Measurements from ENCODE around the gene CDH23.

Gene CDH23

GRCh38 chr10:71555087-71555723 lies 158.5 kb downstream of the CDH23 start:
- TF ChIP-seq GATA2 (IDR thresholded peaks at IDR 0.05; ENCODE audit: low read depth, low read length) (no peak), GATA3 (IDR thresholded peaks at IDR 0.05; ENCODE audit: low read depth, low read length) (no peak)

DNA sequence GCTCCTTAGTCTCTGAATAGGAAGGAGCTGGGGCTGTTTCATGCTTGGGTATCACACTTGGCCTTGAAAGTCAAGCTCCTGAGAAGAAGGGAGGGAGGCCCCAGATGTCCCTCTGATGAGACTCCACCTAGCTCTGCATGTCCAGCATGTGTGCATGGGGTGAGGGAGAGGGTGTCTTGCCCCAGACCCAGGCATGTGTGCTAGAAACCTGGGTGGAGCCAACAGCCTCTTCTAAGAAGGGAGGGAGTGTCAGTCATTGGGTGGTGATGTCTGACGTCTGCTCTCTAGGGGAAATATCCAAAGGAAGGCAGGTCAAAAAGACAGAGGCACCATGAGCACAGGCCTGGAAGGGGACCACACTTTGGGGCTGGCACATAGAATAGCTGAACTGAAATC lies 159.0 kb downstream of the CDH23 start:
- no peak for TF ChIP-seq GATA2 (IDR thresholded peaks at IDR 0.05; ENCODE audit: low read depth, low read length)
- TF ChIP-seq GATA3 (IDR thresholded peaks at IDR 0.05; ENCODE audit: low read depth, low read length) = no peak

- no peak for TF ChIP-seq GATA3 (IDR thresholded peaks at IDR 0.05; ENCODE audit: low read depth, low read length)
- TF ChIP-seq GATA2 (IDR thresholded peaks at IDR 0.05; ENCODE audit: low read depth, low read length) = no peak
Measured at GRCh38 chr10:71558991-71559390, 162.3 kb downstream of the CDH23 start.

- TF ChIP-seq GATA2 (IDR thresholded peaks at IDR 0.05; ENCODE audit: low read depth, low read length) = no peak
- TF ChIP-seq GATA3 (IDR thresholded peaks at IDR 0.05; ENCODE audit: low read depth, low read length) = no peak
Measured at GRCh38 chr10:71561003-71561574, 164.4 kb downstream of the CDH23 start.

DNA sequence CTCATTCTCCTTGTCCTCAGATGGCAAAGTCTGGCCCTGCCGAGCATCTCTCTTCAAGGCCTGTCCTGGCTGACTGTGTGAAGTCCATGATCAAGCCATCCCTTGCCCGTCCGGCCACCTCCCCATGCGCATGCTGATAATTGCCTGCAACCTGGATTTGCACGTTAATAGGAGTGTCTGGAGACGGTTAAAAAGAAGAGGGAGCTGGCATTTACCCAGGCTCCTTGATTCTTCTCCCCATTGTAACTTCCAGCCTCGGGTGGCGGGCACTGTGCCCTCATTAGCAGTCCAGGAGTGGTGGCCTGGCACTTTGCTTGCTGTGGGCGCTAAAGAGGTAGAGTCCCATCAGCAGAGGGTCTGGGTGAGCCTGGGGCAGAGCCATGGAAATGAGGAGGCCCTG lies 165.5 kb downstream of the CDH23 start:
- TF ChIP-seq GATA3 (IDR thresholded peaks at IDR 0.05; ENCODE audit: low read depth, low read length) = no peak
- no peak for TF ChIP-seq GATA2 (IDR thresholded peaks at IDR 0.05; ENCODE audit: low read depth, low read length)

GRCh38 chr10:71562904-71563303 lies 166.2 kb downstream of the CDH23 start:
- TF ChIP-seq GATA2 (IDR thresholded peaks at IDR 0.05; ENCODE audit: low read depth, low read length) (no peak), GATA3 (IDR thresholded peaks at IDR 0.05; ENCODE audit: low read depth, low read length) (no peak)

DNA sequence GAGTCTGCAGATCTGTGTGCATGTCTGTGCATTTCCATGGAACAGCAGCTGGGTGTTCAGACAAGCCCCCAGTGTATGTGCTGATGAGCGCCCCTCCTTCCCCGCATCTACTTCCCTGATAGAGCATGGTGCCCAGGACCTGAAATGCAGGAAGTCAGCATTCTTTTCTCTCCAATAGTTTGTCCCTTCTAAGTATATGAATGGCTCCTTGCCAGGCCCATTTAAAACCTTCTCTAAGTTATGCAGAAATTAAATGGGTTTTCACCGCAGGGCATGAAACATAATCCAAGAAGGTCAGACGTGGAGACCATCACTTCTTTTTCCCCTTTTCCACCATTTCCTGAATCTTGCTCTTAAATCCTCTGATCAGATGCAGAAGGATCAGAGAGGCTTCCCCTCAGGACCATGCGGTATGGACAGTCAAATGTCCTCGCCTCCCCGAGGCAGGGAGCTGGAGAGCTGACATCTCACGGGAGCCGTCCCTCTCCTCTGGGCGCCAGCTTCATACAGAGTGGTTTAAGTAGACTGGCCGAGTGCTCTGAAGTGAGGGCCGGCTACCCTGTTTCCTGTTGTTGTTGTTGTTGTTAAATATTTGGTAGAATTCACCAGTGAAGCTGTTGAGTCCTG lies 167.6 kb downstream of the CDH23 start:
- no peak for TF ChIP-seq GATA3 (IDR thresholded peaks at IDR 0.05; ENCODE audit: low read depth, low read length)
- TF ChIP-seq GATA2 (IDR thresholded peaks at IDR 0.05; ENCODE audit: low read depth, low read length) = no peak

GRCh38 chr10:71565284-71566000 lies 168.7 kb downstream of the CDH23 start:
- TF ChIP-seq GATA3 (IDR thresholded peaks at IDR 0.05; ENCODE audit: low read depth, low read length) = no peak
- TF ChIP-seq GATA2 (IDR thresholded peaks at IDR 0.05; ENCODE audit: low read depth, low read length) = no peak

DNA sequence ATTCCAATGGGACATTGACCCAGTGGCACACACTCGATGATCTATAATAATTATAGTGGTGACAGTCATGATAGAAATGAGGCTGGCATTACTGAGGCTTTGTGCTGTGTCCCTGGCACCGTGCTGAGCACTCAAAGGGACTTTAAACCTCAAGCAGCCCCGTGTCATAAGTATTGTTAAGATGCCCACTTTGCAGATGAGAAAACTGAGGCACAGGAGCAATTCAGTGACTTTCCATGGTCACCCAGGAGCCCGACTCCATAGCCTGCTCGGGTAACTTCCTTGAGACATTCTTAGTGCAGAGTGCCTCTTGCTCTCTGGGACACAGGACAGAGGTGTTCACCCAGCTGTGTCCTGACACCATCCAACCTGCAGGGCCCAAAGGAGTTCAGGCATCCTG lies 170.3 kb downstream of the CDH23 start:
- TF ChIP-seq GATA2 (IDR thresholded peaks at IDR 0.05; ENCODE audit: low read depth, low read length) (no peak), GATA3 (IDR thresholded peaks at IDR 0.05; ENCODE audit: low read depth, low read length) (no peak)

DNA sequence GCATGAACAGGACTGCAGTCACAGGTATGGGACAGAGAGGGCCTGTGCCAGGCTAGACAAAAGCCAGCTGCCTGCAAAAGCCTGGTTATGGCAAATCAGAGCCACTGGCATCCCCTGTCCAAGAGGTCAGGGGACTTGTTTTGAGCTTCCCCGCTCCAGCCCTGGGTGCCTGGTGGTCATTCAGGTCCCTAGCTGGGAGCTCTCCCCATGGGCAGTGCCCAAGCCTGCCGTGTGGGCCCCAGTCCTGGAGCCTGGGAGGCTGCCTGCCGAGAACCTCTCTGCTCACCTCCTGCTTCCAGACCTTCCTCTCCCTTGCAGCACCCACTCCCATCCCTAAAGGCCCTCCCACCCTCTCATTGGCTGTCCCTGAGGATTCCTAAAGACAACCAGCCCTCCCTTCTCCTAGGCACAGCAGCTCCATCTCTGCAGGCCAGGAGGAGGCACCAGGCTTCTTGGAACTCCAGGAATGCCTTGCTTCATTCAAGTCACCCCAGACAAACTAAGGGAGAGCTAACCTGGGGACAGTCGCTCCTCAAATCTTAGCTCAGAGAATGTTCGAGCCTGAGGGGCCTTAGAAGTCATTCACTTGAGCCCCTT lies 172.3 kb downstream of the CDH23 start:
- TF ChIP-seq GATA3 (IDR thresholded peaks at IDR 0.05; ENCODE audit: low read depth, low read length) (no peak), GATA2 (IDR thresholded peaks at IDR 0.05; ENCODE audit: low read depth, low read length) (no peak)

DNA sequence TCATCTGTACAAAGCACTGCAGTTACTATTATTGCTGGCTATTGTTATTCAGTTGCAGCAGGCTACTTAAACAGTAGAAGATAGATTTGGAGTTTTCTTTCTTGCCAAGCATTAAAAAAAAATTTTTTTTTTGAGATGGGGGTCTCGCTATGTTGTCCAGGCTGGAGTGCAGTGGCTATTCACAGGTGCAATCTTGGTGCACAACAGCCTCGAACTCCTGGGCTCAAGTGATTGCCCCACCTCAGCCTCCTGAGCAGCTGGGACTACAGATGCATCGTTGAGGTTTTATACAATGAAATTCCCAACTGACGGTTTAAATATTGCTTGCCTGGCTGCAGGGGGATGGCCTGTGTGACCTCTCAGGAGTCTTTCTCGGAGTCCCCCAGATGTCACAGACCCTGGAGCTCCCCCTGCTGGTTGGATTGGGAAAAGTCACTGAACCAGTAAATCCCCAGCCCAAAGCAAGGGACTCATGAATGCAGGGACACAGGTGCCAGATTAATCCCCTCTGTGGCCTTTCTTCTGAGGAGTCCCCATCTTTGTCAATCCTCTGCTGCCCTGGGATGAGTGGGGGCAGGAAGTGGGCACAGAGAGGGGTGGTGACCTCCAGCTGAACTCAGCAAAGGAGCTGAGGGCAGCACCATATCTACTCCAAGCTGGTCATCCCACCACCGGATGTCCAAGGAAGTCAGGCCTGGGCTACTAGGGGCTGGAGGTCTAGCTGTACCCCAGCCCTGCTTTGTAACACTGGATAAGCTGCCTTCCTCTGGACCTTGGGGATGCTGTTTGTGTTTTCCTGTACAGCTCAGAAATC lies 173.3 kb downstream of the CDH23 start:
- TF ChIP-seq GATA3 (IDR thresholded peaks at IDR 0.05; ENCODE audit: low read depth, low read length) (no peak), GATA2 (IDR thresholded peaks at IDR 0.05; ENCODE audit: low read depth, low read length) (no peak)

DNA sequence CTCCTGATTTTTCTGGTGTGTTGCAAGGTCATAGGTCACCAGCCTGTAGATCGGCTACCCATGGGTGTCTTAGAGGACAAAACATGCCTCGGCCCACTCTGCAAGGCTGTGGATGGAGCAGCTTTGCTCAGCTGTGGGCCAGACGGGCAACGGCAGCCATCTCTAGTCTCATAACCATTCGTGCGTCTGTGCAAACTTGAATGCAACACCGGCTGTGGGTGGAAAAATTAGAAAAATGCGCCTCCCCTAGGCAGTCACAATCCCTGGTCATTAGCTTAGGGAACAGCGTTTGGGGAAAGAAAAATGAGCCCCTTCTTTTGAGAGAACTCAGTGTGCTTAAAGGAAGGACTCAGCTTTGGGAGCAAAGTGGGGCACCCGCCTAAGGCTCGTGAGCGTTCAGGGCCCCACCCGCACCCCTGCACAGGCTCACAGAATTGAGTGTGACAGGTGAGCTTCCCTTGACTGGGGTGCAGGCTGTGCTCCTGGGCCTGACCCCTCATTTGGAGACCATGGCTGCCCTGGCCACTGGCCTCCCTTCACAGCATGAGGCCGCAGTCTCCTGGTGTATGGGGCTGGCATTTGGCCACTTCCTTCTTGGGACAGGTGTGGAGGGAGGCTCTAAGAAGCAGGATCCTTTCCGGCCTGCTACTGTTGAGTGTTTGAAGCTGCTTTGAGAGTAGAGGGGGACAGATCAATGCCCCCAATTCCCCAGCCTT lies 174.9 kb downstream of the CDH23 start:
- TF ChIP-seq GATA3 (IDR thresholded peaks at IDR 0.05; ENCODE audit: low read depth, low read length) (no peak), GATA2 (IDR thresholded peaks at IDR 0.05; ENCODE audit: low read depth, low read length) (no peak)

DNA sequence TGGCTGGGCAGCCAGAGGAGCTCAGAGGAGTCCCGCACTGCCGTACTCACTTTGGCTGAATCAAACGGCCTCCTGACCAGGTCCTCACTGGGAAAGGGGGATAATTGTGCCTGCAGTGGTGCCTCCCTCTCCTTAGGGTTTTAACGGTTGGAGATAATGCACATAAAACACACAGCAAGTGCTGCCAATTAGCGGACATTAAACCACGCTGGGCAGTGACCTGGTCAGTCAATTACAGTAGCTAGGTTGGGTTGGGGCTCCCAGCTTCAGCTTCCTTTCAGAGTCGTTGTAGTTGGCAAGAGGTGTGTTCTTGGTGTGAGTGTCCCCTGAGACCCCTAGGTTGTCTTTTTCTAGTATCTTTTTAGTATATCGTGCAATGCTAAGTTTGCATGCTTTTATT lies 176.2 kb downstream of the CDH23 start:
- TF ChIP-seq GATA3 (IDR thresholded peaks at IDR 0.05; ENCODE audit: low read depth, low read length) (no peak), GATA2 (IDR thresholded peaks at IDR 0.05; ENCODE audit: low read depth, low read length) (no peak)

Measured in SH-SY5Y (cell line).